ENCODE measurements around the gene KCNK16.

Gene KCNK16

DNA sequence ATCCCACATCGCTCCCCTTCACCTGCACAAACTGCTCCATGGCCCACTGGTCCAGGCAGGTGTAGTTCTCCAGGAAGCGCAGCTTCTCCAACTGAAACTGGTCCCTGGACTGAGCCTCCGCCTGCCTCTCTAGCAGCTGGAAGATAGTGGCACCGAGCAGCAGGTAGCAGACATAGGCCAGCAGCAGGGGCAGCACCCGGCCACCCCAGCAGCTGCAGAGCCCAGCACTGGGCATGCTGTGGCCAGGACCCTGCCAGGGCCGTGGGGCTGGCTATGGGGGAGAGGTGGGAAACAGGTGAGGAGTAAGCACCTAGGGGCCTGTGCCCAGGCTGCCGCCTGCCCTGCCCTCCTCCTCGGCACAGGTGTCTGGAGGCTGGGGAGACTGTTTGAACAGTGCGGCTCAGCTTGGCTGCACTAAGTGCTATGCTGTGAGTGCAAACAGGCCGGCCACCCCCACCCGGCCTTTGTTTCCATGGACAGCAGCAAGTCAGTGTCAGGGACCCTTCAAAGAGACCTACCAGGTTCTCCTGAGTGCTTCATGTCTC, at the start of gene KCNK16:
Gene KCNK16, minus strand, starts transcription at position 397 of the 545 bp plus-strand sequence. Its CDS starts 162 bp downstream, at position 235.
- no peak for DNase-seq

DNA sequence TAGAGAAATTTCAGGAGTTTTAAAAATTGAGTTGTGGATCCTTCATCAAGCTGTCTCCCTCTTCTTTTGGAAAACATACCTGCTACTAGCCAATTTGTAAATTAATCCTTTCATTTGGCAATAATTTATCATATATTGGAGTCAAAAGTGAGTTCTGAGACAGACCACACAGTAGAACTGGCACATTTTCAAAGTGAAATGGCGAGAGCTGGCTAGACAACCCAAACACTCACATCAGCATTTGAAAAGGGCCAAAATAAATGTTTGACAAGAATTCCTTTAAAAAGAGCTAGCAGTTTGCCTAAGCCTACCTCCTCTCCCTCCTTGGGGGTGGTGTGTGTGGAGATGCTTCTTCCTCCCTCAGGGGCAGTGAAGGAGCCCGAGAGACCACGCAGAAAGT, 47.9 kb upstream of the KCNK16 start:
- no peak for DNase-seq

DNA sequence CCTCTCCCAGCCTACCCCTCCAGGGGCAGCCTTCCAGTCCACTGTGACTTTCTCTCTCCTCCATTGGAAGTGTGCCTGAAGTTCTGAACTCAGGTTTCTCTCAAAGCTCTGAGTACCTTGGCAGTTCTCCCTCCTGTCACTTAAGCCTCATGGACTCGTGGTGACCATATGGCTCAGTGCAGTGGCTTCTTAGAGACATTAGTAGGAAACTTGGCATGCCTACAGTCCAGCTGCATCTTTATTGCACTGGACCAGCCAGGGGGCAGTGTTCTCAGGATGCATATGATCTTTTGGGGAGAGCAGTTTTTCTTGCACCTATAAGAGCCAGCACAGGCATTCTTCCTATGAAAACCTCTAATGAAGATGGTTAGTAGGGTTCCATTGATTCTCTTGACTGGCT, 47.5 kb upstream of the KCNK16 start:
- no peak for DNase-seq

DNA sequence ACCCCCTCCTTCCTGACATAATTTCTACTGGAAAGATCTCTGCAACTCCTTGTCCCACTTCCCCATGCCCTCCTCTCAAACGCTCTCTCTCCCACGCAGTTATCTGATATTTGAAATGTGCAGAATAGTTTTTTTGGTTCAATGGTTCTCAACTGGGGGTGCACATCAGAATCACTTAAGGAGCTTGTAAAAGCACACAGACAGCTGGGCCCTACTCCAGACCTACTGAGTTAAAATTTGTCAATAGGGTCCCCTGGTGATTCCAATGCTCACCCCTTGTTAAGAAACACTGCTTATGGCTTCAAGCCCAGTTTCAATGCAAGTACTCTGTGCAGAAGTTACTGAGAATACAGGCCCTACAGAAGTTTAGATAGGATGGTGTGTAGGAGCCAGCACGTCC, 45.2 kb upstream of the KCNK16 start:
- no peak for DNase-seq

DNA sequence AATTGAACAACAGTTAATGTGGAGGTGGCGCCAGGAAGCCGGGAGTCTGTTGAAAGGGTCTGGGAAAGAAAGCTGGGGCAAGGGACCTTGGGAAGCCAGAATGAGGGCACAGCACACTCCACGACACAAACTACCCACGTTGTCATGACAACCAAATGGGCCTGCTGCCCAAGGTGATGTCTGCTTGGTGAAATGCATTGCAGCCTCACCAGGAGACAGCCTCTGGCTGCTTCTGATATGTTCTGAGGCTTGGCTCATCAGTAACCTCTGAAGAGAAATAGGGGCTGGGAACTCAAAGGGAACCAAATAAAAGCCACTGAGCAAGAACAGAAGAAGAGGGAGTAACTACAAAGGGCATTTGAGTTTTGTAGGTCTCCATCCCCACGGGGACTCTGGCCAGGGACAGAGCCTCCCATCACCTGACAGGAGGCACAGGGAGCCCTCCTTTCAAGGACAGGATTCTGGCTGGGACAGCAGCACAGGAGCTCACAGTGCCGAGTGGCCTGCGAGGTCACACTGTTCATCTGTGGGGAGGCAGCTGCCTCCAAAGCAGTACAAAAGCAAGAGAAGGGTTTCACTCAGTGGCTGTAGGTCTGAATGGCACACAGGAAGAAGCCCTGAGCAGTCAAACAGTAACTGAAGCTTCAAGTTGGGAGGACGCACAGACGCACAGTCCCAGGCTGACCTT, 44.6 kb upstream of the KCNK16 start:
- no peak for DNase-seq

DNA sequence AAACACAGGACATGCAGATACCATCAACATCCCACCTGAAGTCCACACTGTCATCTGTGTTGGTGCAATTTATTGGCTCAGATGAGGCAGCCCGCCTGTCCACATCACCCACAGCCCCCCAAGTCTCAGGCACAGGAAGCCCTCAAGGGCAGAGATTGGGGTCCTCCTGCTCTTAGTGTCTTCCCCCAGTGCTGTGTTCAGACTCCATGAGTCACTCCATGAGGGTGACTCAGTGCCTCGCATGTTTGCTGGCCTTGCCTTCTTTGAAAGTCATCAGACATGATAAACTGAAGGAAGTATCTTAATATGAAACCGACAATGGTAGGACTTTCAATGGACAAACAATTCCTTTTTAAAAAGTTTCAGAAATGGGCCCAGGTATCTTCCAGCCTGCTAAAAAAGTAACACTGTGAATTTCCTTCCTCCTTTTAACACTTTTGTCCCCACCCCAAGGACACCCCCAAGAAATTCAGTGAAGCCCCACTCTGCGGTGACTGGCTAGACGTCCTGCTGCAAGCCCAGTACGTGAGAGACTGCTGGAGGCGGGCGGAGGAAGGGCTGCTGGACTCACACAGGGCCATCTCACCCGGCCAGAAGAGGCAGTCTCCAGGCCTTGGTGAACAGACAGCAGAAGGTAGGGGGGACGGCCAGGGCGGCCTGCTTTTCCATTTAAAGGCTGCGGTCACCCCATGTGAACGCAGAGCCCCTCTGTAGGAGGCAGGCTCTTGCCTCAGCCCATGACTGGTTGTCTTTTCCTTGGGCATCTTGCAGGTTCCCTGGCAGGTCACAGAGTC, 43.0 kb upstream of the KCNK16 start:
- DNase-seq = no peak

DNA sequence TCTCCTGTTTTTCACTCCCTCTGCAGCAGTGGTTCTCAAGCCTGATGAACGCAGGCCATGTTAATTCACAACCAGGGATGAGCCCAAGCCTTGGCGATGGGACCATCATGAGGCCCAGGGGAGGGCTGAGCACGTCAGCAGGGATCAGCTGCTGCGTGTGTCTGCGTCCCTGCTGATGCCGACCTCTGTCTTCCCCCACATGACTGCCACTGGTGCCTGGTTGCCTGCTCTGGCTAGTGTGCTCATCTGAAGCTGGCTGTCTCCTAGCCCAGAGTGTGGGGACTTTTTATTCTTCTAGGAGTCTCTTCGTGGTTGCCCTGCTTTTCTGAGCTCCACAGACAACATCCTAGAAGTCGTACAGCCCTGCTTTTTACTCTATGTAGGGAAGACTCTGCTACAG, 40.8 kb upstream of the KCNK16 start:
- DNase-seq = no peak

DNA sequence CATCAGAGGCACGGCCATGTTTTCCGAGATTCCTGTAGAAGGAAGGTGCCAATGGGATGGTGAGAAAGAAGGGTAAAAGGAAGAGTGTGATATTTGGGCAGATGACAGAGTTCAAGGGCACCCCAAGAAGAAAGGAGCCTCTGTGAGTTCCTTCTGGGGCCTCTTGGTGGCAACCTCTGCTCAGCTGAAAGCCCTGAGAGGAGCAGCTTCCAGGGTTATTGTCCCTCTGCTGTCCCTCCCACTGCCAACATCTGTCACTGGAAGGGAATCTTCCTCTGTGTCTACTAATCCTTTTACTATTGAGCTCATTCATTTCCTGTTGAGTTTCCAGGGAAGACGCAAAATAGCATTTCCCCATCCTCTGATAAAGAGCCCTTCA, 40.0 kb upstream of the KCNK16 start:
- no peak for DNase-seq

DNA sequence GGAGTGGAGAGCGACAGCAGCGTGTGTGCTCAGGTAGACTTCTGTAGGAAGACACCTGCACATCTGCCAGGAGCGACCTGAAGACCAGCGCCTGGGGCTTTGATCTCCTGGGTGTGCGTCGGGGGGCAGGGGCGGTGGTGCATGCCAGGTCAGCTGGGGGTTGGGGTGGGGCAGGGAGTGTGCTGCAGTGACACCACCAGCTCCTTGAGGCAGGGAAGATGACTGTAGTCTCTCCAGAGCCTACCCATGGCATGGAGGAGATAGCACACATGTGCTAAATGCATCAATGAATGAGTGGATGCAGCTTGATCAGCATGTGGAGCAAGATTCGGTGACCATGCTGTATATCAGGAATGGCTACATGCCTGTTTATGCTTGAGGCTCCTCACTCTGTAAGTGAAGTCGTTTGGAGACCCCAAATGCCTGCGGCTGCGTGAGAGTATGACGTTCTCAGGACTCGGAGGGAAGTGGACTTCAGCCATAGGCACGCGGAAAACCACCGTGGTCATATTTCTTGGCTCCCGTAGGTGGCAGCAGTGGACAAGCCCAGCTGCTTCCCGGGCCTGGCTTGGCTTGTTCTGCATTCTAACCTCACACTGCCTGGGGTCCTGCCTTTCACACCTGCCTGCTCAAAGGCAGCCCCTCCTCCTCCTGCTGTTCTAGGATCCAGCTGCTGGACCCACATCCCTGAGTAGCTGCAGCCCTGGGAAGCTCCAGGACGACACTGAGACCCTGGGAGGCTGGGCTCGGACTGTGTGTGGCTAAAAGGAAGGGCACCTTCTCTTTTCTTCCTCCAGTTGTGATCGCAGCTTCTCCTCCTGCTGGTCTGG, 39.4 kb upstream of the KCNK16 start:
- peak; percentile 9 for DNase-seq

DNA sequence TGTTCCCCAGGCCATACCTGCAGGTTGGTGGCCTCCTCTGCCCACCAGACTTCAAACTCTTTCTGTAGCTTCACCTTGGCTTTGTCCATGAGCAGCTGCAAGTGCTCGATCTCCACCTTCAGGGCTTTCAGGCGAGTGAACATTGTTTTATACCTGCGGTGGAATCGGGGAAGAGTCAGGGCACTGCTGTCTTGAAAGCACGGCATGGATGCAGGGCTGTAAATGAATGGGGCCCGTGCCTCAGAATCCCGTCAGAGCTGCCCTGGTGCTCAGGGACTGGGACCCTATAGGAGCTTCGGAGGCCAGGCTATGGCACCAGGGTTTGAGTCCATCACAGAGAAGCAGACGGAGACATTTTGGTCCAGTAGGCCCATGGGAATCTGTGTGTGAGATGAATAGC, 37.9 kb upstream of the KCNK16 start:
- no peak for DNase-seq

DNA sequence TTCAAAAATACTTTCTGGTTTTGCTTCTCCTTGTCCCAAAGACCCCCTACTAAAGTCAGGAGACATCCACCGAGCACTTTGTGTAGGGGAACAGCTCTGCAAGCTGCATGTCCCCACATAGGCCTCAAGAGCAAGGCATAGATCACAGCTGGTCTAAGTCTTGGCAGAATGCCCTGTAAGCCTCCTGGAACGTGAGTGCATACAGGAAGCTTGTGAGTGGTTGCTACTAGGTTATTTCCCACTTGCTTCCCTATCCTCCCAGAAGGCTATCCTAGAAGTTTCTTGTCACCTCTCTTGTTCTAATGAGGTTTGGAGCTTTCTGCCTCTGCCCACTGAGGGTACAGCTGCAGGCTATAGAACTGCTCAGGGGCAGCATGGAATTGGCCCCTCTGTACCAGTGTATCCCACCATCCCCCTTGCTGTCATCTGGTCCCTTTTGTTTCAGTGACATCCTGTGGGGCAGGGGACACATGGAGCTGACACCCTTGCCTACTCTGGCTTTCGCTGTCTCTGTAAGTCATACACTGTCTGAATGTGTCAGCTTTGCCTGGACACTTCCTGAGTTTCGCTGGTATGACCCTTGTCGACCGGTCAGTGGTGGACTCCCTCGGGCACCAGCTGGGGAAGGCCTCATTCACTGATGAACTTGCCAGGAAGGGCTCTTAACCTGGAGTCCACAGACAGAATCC, 35.6 kb upstream of the KCNK16 start:
- no peak for DNase-seq

DNA sequence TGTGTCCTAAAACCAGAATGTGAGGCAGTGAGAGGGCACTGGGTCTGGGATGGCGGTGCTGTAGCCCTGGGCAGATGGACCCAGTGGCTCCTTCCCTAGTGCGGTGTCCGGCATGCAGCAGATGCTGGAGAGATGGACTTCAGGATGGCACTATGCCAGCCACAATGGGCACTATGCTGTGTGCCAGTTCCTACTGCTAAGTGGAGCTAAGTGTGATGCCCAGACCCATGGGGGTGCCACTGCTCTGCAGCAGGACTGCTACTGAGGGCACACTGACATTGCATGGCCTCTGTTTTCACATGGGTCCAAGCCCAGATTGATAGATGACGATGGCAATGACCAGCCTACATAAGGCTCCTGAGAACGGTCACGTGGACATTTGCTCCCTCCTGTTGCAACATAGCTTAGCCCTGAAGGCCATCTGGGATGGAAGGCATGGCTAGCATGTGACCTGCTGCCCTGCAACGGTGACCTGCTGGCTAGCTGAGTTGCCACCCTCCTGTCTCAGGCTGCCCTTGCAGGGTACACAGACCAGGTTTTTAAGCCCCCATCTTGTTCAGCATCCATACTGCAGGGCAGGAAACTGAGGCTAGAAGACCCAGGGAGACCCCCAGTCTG, 31.3 kb upstream of the KCNK16 start:
- no peak for DNase-seq

DNA sequence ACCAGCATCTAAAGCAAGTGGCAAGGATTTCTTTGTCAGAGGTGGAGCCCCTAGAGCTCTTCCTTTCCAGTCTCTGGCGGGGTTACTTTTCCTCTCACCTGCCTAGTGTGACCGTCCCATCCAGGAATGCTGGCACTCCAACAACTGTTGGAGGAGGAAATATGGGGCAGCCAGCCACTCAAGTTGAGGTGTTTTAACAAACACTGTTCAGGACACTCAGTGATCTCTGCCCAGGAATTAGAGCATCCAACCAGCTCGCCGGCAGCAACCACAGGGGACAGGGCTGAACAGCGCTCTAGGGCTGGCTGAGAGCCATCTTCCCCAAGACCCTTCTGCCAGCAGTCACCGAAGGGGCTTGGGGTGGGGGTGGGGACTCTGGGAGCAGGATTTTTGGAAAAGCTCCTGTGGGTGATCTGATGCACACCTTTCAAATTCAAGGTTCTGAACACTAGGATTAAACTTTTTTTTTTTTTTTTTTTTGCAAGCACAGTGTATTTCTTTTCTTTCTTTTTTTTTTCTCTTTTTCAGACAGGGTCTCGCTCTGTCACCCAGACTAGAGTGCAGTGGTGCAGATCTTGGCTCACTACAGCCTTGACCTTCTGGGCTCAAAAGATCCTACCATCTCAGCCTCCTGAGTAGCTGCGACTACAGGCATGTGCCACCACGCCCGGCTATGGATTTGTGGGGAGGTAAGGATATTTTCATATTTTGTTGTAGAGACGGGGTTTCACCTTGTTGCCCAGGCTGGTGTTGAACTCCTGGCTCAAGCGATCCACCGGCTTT, 28.4 kb upstream of the KCNK16 start:
- DNase-seq = no peak

DNA sequence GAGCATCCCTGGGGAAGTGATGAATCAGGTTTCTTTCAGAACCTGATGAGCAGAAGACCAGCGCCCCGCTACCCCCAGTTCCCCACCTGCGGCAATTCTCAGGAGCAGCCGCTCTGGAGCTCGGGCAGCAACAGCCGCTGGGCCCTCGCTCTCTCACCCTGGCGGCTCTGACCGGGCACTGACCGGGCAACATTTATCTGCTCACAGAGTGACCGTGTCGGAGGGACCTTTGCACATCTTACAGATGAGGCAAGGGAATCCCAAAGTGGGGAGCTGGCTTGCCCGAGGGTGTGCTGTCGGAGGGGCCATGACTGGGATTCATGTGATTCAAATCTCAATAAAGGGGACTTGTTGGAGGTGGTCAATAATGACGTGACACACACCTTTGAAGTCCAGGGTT, 26.2 kb upstream of the KCNK16 start:
- DNase-seq = no peak

DNA sequence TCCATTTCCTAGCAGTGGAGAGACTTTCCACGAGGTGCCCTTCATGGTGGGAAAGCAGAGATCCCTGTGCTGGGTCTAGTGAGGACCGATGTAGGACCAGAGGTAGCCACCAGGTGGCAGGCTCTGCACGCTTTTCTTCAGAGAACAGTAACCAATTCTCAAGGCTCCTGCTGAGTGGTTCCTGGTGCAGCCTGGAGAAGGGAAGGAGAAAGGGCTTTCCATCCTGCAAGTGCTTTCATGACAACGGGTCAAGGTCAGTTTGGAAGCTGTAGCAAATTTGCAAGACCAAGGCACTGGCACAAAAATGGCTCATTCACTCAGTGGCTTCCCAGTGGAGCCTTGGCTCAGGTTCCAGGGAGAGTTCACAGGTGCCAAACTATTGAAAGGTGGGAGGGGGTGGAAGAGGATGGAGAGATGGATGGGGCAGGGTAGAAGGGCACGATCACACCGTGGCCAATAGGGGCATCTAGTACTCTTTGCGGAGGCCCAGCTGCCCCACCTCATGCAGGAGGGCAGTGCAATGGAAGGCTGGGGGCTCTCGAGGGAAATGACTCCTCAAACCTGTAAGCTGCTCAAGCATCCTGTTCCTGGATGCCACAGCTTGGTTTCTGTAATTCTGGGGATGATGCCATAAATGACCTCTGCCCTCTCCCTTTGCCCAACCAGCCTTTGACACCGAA, 25.5 kb upstream of the KCNK16 start:
- DNase-seq = peak; percentile 18

DNA sequence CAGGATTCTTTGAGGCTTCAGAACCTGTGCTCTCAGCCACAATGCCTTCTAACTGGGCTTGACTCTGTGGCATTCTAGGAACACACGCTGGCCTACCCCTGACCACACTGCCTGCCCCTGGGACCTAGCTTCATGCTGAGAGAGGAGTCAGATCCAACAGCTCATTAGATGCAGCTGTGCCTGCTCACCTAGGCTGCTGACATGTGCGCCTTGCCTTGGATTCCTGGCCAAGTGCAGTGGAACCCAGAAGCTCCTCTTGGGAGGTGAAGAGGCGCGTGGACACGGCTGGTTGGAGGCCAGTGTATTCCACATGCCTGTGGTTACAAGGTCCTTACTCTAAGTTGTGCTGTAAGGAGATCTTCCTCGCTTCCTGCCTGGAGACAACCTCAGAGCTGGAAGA, 24.7 kb upstream of the KCNK16 start:
- no peak for DNase-seq

DNA sequence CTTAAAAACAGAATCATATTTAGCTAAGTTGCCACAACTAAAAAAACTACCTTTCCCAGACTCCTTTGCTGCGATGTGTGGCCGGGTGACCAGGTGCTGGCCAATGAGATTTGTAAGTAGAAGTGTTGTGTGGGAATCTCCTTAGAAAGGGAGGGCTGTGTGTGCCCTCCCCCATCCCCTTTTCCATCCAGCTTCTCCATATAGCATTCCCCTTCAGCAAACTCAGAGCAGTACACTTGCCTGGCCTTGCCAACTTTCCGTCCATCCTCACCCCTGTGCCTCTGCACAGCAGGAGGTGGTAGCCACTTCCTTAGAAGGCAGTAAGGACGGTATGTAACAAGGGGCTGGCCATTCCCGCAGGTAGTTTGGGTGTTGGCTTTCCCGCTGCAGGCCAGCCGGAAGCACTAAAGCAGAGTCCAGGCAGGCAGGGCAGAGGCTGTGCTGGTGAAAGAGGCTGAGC, 22.3 kb upstream of the KCNK16 start:
- DNase-seq = no peak

DNA sequence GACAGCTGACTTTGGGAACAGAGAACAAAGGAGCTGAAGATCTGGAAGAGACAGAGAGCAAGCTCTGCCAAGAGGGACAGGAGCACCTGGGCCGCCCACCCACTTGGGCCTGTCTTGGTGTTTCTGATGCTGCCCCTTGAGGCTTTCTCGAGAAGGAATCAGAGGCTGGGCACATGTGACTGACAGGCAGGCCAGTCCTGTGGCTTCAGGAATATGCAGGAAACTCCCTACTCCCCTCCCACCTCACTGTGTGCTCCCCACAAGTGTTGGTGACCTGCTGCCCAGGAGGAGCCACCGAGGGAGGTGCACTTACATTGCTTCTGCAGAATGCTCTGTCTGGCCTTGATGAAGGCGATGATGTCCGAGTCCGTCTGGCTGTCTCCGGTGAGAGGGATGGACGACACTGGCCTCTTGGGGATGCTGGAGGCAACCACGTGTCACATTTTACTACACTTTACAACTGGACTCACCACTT, 20.9 kb upstream of the KCNK16 start:
- DNase-seq = no peak

DNA sequence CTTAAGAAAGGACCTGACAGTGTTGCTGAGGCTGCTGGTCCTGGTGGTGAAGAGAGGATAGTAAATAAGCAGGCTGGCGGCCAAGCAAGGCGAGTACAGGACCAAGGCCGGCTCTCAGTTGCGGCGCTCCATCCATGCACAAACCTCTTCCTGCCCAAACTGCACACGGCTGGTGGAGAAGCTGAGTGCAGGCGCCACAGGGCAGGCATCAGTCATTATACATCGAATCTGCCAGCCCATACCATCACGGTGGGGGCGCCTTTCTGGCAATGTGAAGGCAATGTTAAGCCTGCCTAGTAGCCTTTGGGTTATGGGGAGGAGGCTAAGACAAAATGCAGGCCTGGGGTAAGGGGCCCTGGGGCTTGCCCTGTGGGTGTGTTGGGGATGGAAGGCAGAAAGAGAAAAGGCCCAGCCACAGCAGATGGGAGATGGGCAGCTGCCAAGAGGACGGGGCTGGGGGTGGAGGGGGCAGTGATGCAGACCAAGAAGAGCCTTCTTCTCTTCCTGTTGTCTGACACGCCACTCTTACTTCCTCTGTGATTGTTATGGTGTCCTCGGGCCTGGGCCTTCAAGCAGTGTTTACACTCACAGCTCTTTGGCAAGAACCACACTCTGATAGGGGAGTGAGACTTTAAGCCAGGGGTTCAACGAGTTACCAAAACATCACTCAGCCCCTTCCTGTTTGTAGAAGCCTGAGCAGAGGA, 20.3 kb upstream of the KCNK16 start:
- DNase-seq = no peak

DNA sequence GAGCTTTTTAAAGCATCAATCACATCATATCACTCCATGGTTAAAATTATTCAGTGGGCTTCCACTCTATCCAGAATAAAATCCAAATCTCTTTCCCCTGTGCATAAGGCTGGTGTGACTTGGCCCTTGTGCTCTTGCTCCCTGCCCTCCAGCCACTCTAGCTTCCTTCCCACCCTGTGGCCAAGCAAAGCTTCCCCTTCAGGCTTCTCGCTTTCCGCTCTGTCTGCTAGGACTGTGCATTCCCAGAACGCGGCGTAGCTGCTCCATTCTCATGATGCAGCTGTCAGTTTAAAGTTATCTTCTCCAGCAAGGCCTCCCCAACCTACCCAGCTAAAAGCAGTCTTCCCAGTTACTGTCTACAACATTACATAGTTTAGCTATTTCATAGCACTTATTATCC, 19.4 kb upstream of the KCNK16 start:
- no peak for DNase-seq

Data from activated effector memory CD4-positive, alpha-beta T cell treated with Interleukin-2 at 50 U/mL for 16 hours (primary cell).